Measurements from ENCODE around the gene RCN1. TPM values are rescaled to one million over a fixed set of nuclear protein-coding genes. Genes with fewer than 3 reads are reported as not detected.

The RCN1 gene
- total RNA-seq, 2 experiments from 2014 or later, result 0.74 TPM; not detected in 1

DNA sequence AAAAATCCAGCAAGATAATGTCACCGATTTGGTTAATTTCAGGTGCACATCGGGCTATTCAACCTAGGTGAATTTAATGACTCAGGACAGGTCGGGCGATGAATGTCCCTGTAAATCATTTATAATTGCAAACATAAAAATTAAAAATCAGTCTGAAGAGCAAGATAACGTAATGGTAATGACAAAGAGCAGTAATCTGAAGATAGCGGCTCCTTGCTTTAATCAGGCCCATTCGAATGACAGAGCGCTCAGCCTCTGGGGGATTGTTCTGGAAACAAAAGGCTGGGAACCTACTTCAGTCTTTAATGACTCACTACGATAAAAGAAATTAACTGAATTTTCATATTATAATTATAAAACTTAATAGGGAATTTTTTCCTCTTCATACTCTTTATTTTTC lies 61.3 kb downstream of the RCN1 start:
- TF ChIP-seq EZH2phosphoT487 (IDR thresholded peaks at IDR 0.05; ENCODE audit: borderline replicate concordance, low read depth, low read length), result no peak
- TF ChIP-seq, protein P1, sequence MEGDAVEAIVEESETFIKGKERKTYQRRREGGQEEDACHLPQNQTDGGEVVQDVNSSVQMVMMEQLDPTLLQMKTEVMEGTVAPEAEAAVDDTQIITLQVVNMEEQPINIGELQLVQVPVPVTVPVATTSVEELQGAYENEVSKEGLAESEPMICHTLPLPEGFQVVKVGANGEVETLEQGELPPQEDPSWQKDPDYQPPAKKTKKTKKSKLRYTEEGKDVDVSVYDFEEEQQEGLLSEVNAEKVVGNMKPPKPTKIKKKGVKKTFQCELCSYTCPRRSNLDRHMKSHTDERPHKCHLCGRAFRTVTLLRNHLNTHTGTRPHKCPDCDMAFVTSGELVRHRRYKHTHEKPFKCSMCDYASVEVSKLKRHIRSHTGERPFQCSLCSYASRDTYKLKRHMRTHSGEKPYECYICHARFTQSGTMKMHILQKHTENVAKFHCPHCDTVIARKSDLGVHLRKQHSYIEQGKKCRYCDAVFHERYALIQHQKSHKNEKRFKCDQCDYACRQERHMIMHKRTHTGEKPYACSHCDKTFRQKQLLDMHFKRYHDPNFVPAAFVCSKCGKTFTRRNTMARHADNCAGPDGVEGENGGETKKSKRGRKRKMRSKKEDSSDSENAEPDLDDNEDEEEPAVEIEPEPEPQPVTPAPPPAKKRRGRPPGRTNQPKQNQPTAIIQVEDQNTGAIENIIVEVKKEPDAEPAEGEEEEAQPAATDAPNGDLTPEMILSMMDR (conservative IDR thresholded peaks at IDR 0.05; ENCODE audit: low read length), result no peak
- POLR2A ChIA-PET, result interaction anchor here (1.1 kb wide), 1 partner anchor 10 kb away, joined by 5 read pairs; no protein-coding TSS in a partner anchor
- H3K4me3 ChIP-seq (ENCODE audit: low read depth, low read length, poor library complexity, severe bottlenecking), result no peak overlapping the region
- no peak overlapping the region for H3K27ac ChIP-seq (ENCODE audit: low read depth, low read length, poor library complexity, severe bottlenecking)
- no peak for DNase-seq (ENCODE audit: low spot score)
- intact Hi-C loops (cut with micrococcal nuclease; ENCODE audit: unreplicated experiment), result no loop called here
- H3K4me1 ChIP-seq (ENCODE audit: insufficient read depth, low read length, poor library complexity, severe bottlenecking), result no peaks in the 10 kb centered on the region
- BruUV-seq (replicated peaks), result no TSS peak
- no peak overlapping the region for H2AFZ ChIP-seq (ENCODE audit: low read length)
- CTCF ChIA-PET (ENCODE audit: unreplicated experiment), result no interaction called here
- no peaks in the 10 kb centered on the region for H3K79me2 ChIP-seq (ENCODE audit: insufficient read depth, low read depth, low read length)
- no peak overlapping the region for H3K4me2 ChIP-seq (ENCODE audit: low read length)
- H3K9me2 ChIP-seq (ENCODE audit: insufficient read depth, low read length), result no peaks in the 10 kb centered on the region
- no peaks in the 10 kb centered on the region for H3K9me3 ChIP-seq (ENCODE audit: low read length)
- no peaks in the 10 kb centered on the region for H4K20me1 ChIP-seq (ENCODE audit: insufficient read depth, low read length)
- H3K36me3 ChIP-seq (ENCODE audit: insufficient read depth, low read length), result no peaks in the 10 kb centered on the region

DNA sequence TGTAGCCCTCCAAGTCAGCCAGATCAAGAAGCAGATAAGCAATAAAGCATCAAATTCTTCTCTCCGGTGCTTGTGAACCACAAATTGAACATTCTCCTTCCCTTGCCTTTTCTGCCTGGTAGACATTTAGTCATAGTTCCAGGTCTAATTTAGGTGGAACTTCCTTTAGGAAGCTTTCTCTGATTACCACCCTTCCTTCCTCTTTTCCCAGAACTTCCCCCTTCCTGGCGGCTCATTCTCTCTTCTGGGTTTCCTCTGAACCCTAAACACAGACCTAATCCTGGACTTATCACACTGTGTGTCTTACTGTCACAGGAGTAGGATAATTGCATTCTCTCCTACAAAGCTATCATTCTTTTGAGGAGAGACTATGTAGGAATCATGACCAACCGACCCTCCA lies 61.9 kb downstream of the RCN1 start:
- no TSS peak for BruUV-seq (replicated peaks)
- Histone ChIP-seq H3K79me2 (ENCODE audit: insufficient read depth, low read depth, low read length) (no peaks in the 10 kb centered on the region), H3K27ac (ENCODE audit: low read depth, low read length, poor library complexity, severe bottlenecking) (no peak overlapping the region), H4K20me1 (ENCODE audit: insufficient read depth, low read length) (no peaks in the 10 kb centered on the region), H3K9me2 (ENCODE audit: insufficient read depth, low read length) (no peaks in the 10 kb centered on the region), H3K36me3 (ENCODE audit: insufficient read depth, low read length) (no peaks in the 10 kb centered on the region), H3K4me2 (ENCODE audit: low read length) (no peak overlapping the region), H3K4me3 (ENCODE audit: low read depth, low read length, poor library complexity, severe bottlenecking) (no peak overlapping the region), H2AFZ (ENCODE audit: low read length) (no peak overlapping the region), H3K4me1 (ENCODE audit: insufficient read depth, low read length, poor library complexity, severe bottlenecking) (no peaks in the 10 kb centered on the region), H3K9me3 (ENCODE audit: low read length) (no peaks in the 10 kb centered on the region)
- TF ChIP-seq EZH2phosphoT487 (IDR thresholded peaks at IDR 0.05; ENCODE audit: borderline replicate concordance, low read depth, low read length), result no peak
- TF ChIP-seq, protein P1 (conservative IDR thresholded peaks at IDR 0.05; ENCODE audit: low read length), result no peak
- intact Hi-C loops (cut with micrococcal nuclease; ENCODE audit: unreplicated experiment), result no loop called here
- ChIA-PET CTCF (ENCODE audit: unreplicated experiment) (no interaction called here), POLR2A (interaction anchor here (1.1 kb wide), 1 partner anchor 10 kb away, joined by 5 read pairs; no protein-coding TSS in a partner anchor)
- no peak for DNase-seq (ENCODE audit: low spot score)

DNA sequence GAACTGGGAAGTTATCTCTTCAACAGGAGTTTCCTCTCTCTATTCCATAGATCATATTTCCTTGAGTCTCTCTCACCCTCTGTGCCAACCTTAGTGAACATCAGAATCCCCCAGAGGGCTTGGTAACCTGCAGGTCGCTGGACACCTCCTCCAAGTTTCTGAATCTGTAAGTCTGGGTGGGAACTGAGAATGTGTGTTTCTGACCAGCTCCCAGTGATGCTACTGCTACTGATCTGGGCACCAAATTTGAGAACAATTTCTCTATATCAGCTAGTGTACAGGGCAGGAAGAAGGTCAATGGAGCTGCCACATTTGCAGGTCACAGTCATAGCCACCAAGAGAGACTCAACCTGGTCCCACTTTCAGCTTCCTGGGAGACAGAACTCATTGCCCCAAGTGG lies 62.9 kb downstream of the RCN1 start:
- Histone ChIP-seq H3K36me3 (ENCODE audit: insufficient read depth, low read length) (no peaks in the 10 kb centered on the region), H2AFZ (ENCODE audit: low read length) (no peak overlapping the region), H3K9me3 (ENCODE audit: low read length) (no peaks in the 10 kb centered on the region), H3K79me2 (ENCODE audit: insufficient read depth, low read depth, low read length) (no peaks in the 10 kb centered on the region), H3K4me3 (ENCODE audit: low read depth, low read length, poor library complexity, severe bottlenecking) (no peak overlapping the region), H3K9me2 (ENCODE audit: insufficient read depth, low read length) (no peaks in the 10 kb centered on the region), H3K27ac (ENCODE audit: low read depth, low read length, poor library complexity, severe bottlenecking) (no peak overlapping the region), H3K4me1 (ENCODE audit: insufficient read depth, low read length, poor library complexity, severe bottlenecking) (no peaks in the 10 kb centered on the region), H4K20me1 (ENCODE audit: insufficient read depth, low read length) (no peaks in the 10 kb centered on the region), H3K4me2 (ENCODE audit: low read length) (no peak overlapping the region)
- no peak for DNase-seq (ENCODE audit: low spot score)
- no TSS peak for BruUV-seq (replicated peaks)
- ChIA-PET POLR2A (interaction anchor here (0.6 kb wide), 1 partner anchor 862 kb away, joined by 3 read pairs; no protein-coding TSS in a partner anchor), CTCF (ENCODE audit: unreplicated experiment) (no interaction called here)
- intact Hi-C loops (cut with micrococcal nuclease; ENCODE audit: unreplicated experiment), result no loop called here
- TF ChIP-seq, protein P1 (conservative IDR thresholded peaks at IDR 0.05; ENCODE audit: low read length), result no peak
- no peak for TF ChIP-seq EZH2phosphoT487 (IDR thresholded peaks at IDR 0.05; ENCODE audit: borderline replicate concordance, low read depth, low read length)

Data from OCI-LY7 (cell line).